DOHH2 (cell line): ENCODE data around the gene GRIA1.

ENCODE experiments used
- EZH2phosphoT487 ChIP-seq: fragments of 200-600 bp; sonication (generic); IDR thresholded peaks from 2 replicates; pipeline ENCODE4 v1.6.1; 2017; ENCODE audit warnings: borderline replicate concordance, mild to moderate bottlenecking, antibody characterized with exemption, low read length, moderate library complexity, mixed read lengths
- TF ChIP-seq, protein P1 (sequence below): fragments of 200-600 bp; sonication (generic); IDR thresholded peaks from one replicate; pipeline ENCODE4 v1.5.1; 2014; ENCODE audit warnings: antibody characterized with exemption, mild to moderate bottlenecking, low read depth, low read length; ENCODE audit not compliant: poor library complexity, severe bottlenecking

DNA sequence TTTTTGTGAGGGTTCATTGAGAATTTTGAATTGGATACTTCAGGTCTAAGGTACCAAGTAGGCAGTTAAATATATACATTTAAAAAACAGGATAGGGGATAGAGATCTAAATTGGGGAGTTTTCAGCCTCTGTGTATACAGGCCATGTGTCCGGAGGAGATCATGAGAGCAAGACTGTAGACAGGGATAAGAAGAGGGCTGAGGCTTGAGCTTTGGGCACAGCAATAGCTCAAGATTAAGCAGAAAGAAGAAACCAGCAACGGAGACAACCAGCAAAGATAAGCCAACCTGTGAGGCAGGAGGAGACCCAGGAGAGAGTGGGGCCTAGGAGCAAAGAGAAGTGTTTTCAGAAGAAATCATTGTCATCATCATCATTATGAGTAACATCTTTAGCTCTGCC lies 258.4 kb downstream of the GRIA1 start:
- TF ChIP-seq, protein P1, sequence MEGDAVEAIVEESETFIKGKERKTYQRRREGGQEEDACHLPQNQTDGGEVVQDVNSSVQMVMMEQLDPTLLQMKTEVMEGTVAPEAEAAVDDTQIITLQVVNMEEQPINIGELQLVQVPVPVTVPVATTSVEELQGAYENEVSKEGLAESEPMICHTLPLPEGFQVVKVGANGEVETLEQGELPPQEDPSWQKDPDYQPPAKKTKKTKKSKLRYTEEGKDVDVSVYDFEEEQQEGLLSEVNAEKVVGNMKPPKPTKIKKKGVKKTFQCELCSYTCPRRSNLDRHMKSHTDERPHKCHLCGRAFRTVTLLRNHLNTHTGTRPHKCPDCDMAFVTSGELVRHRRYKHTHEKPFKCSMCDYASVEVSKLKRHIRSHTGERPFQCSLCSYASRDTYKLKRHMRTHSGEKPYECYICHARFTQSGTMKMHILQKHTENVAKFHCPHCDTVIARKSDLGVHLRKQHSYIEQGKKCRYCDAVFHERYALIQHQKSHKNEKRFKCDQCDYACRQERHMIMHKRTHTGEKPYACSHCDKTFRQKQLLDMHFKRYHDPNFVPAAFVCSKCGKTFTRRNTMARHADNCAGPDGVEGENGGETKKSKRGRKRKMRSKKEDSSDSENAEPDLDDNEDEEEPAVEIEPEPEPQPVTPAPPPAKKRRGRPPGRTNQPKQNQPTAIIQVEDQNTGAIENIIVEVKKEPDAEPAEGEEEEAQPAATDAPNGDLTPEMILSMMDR, result no peak
- no peak for TF ChIP-seq EZH2phosphoT487
